GM23338 (cell line): ENCODE results near the gene GRIK4.
"Not testable (repeated sequence)": the region's sequence is repeated elsewhere in the genome, so short reads cannot be mapped to it uniquely, and the experiment has no call there.

Experiments used
- POLR2AphosphoS5 ChIP-seq: IDR thresholded peaks from 2 replicates; pipeline ENCODE4 v1.6.1; 2016; ENCODE audit warnings: antibody characterized with exemption, low read depth
- TF ChIP-seq, protein P1 (sequence below), 2 experiments: fragments of 200-600 bp in 1 of 2; sonication (generic) in 1 of 2; conservative IDR thresholded peaks; 2 replicates each; pipeline versions ENCODE4 v1.5.1 to v1.6.1; 2016 to 2017; ENCODE audit warnings: antibody characterized with exemption in 2 of 2, low read depth in 2 of 2, mild to moderate bottlenecking in 2 of 2, moderate library complexity in 1 of 2

GRCh38 chr11:120624992-120625391 is 113.4 kb downstream of the GRIK4 start:
- TF ChIP-seq, protein P1, sequence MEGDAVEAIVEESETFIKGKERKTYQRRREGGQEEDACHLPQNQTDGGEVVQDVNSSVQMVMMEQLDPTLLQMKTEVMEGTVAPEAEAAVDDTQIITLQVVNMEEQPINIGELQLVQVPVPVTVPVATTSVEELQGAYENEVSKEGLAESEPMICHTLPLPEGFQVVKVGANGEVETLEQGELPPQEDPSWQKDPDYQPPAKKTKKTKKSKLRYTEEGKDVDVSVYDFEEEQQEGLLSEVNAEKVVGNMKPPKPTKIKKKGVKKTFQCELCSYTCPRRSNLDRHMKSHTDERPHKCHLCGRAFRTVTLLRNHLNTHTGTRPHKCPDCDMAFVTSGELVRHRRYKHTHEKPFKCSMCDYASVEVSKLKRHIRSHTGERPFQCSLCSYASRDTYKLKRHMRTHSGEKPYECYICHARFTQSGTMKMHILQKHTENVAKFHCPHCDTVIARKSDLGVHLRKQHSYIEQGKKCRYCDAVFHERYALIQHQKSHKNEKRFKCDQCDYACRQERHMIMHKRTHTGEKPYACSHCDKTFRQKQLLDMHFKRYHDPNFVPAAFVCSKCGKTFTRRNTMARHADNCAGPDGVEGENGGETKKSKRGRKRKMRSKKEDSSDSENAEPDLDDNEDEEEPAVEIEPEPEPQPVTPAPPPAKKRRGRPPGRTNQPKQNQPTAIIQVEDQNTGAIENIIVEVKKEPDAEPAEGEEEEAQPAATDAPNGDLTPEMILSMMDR (conservative IDR thresholded peaks at IDR 0.05; ENCODE audit: low read depth in 2 of 2), result not testable (repeated sequence)
- TF ChIP-seq POLR2AphosphoS5, result not testable (repeated sequence)
